B cell (primary cell): ENCODE data around the gene HGFAC. TPM values are rescaled to one million over a fixed set of nuclear protein-coding genes. Genes with fewer than 3 reads are reported as not detected.

Experiments used
- ATAC-seq: fragments of 200-7000 bp; cut with Tn5 transposase; one replicate; pipeline ENCODE4 v1.10.0; 2021; ENCODE audit warnings: low read depth, mild to moderate bottlenecking, moderate number of reproducible peaks, moderate library complexity
- CTCF ChIA-PET: fragments of 350-600 bp; sonication (Branson Sonifier 250); formaldehyde crosslinking; loops from one replicate; lab custom pipeline; 2021; ENCODE audit warnings: antibody characterized with exemption, inconsistent platforms; lab: Charles Lee
- POLR2A ChIA-PET: fragments of 350-600 bp; sonication (Branson Sonifier 250); formaldehyde crosslinking; loops from one replicate; lab custom pipeline; 2021; ENCODE audit warnings: antibody characterized with exemption; lab: Charles Lee
- DNase-seq: peaks from one replicate; pipeline ENCODE4 v3.0.0; 2013
- H2AFZ ChIP-seq: 2 replicates; pipeline ENCODE4 v1.6.1; 2012; ENCODE audit warnings: mild to moderate bottlenecking, low read depth, low read length; ENCODE audit not compliant: insufficient read depth, poor library complexity, severe bottlenecking
- H3K27ac ChIP-seq, 2 donors: 1 replicate in 1 of 2; 2 replicates in 1 of 2; pipeline ENCODE4 v1.5.1; 2012 to 2013; ENCODE audit warnings: low read length in 2 of 2, mild to moderate bottlenecking in 2 of 2, moderate library complexity in 1 of 2
- H3K27me3 ChIP-seq, 4 experiments: fragments of 200-600 bp in 1 of 4; sonication (generic) in 1 of 4; replicated peaks in 1 of 4; 1 replicate in 2 of 4; 2 replicates in 2 of 4; pipeline versions ENCODE4 v1.6.1 to v1.7.0; 2013 to 2016; ENCODE audit warnings: low read length in 3 of 4, mild to moderate bottlenecking in 2 of 4, mixed read lengths in 1 of 4, moderate library complexity in 1 of 4; ENCODE audit not compliant: insufficient read depth in 4 of 4, control insufficient read depth in 3 of 4; ENCODE audit errors: control extremely low read depth in 1 of 4
- H3K36me3 ChIP-seq, 2 experiments: replicated peaks in 1 of 2; 1 replicate in 1 of 2; 2 replicates in 1 of 2; pipeline versions ENCODE4 v1.6.1 to v1.7.1; 2013; ENCODE audit warnings: low read length in 1 of 2; ENCODE audit not compliant: insufficient read depth in 2 of 2, control insufficient read depth in 1 of 2; ENCODE audit errors: control extremely low read depth in 1 of 2, extremely low read depth in 1 of 2
- H3K4me1 ChIP-seq, 2 donors: fragments of 200-600 bp in 1 of 2; sonication (generic) in 1 of 2; 1 replicate in 1 of 2; 2 replicates in 1 of 2; pipeline versions ENCODE4 v1.5.1 to v1.6.1; 2013 to 2017; ENCODE audit warnings: low read length in 2 of 2; ENCODE audit not compliant: control insufficient read depth in 2 of 2, insufficient read depth in 2 of 2
- H3K4me2 ChIP-seq: replicated peaks from 2 replicates; pipeline ENCODE3; 2012; ENCODE audit warnings: mild to moderate bottlenecking, low read depth, low read length; ENCODE audit not compliant: poor library complexity, severe bottlenecking
- H3K4me3 ChIP-seq, 5 experiments: fragments of 200-600 bp in 1 of 5; sonication (generic) in 1 of 5; 1 replicate in 3 of 5; 2 replicates in 2 of 5; pipeline versions ENCODE4 v1.5.1 to v1.7.0; 2011 to 2016; ENCODE audit warnings: low read length in 4 of 5, mild to moderate bottlenecking in 4 of 5, low read depth in 2 of 5, control low read depth in 1 of 5, moderate library complexity in 1 of 5; ENCODE audit not compliant: insufficient read depth in 1 of 5; ENCODE audit errors: control extremely low read depth in 1 of 5, extremely low read depth in 1 of 5
- H3K79me2 ChIP-seq: fragments of 200-600 bp; sonication (generic); one replicate; pipeline ENCODE4 v1.6.0; 2016; ENCODE audit warnings: low read length; ENCODE audit not compliant: control insufficient read depth, insufficient read depth
- H3K9ac ChIP-seq: fragments of 200-600 bp; sonication (generic); 2 replicates; pipeline ENCODE4 v1.6.1; 2017; ENCODE audit warnings: mild to moderate bottlenecking, low read length, moderate library complexity
- H3K9me3 ChIP-seq, 3 donors: one replicate each; pipeline versions ENCODE4 v1.6.1 to v1.7.1; 2013; ENCODE audit warnings: low read length in 2 of 3; ENCODE audit not compliant: control insufficient read depth in 2 of 3, insufficient read depth in 1 of 3; ENCODE audit errors: control extremely low read depth in 1 of 3
- H4K20me1 ChIP-seq: 2 replicates; pipeline ENCODE4 v1.6.0; 2012; ENCODE audit warnings: mild to moderate bottlenecking, low read length; ENCODE audit not compliant: insufficient read depth, control insufficient read depth, poor library complexity, severe bottlenecking
- H3K27ac Mint-ChIP-seq: one replicate; pipeline ENCODE4 v1.8.0; 2021; ENCODE audit warnings: mixed read lengths
- H3K27me3 Mint-ChIP-seq: one replicate; pipeline ENCODE4 v1.8.0; 2021; ENCODE audit warnings: mixed read lengths
- H3K4me1 Mint-ChIP-seq: one replicate; pipeline ENCODE4 v1.8.0; 2021; ENCODE audit warnings: mixed read lengths
- H3K4me3 Mint-ChIP-seq: one replicate; pipeline ENCODE4 v1.8.0; 2021; ENCODE audit warnings: mixed read lengths
- H3K9me3 Mint-ChIP-seq: one replicate; pipeline ENCODE4 v1.8.0; 2022; ENCODE audit warnings: mixed read lengths; ENCODE audit not compliant: insufficient read depth
- CTCF ChIP-seq: fragments of 200-600 bp; IDR thresholded peaks from one replicate; pipeline ENCODE4 v1.8.0; 2022; ENCODE audit warnings: antibody characterized with exemption, mild to moderate bottlenecking
- EZH2 ChIP-seq: IDR thresholded peaks from 2 replicates; pipeline ENCODE4 v1.6.1; 2012; ENCODE audit warnings: borderline replicate concordance, low read depth, mild to moderate bottlenecking, moderate library complexity, low read length; ENCODE audit not compliant: insufficient read depth, poor library complexity, severe bottlenecking
- WGBS: methylation state at CpG from one replicate; pipeline ENCODE4 v1.1.5; 2013; ENCODE audit warnings: missing lambda C conversion rate; ENCODE audit not compliant: insufficient coverage; 5-methylcytosine and 5-hydroxymethylcytosine counted together
- intact Hi-C: fragments of 100-400 bp; cut with micrococcal nuclease; formaldehyde crosslinking; loops from one replicate; pipeline ENCODE4 v1.10.0; 2022
- polyA plus RNA-seq: library from polyadenylated mRNA; depleted of rRNA; stranded (reverse); fragments of >200 nt; gene quantifications from 2 replicates; pipeline ENCODE4 v1.2.3, GENCODE V29; 2012
- total RNA-seq, 2 donors: library from RNA; stranded (reverse); fragments of 120-200 nt in 1 of 2; gene quantifications; 1 replicate in 1 of 2; 2 replicates in 1 of 2; pipeline versions ENCODE4 v1.2.3 to v1.2.4, GENCODE V29; 2013 to 2022

HGFAC gene
- total and polyA plus RNA-seq, 2 donors (not counting 1 experiment from before 2014, with no cell fraction given), result not detected

GRCh38 chr4:3481113-3481531 is 39.4 kb downstream of the HGFAC start:
- H3K9ac ChIP-seq, result no peak overlapping the region
- peaks cover 41 to 60% of the 10 kb centered on the region in 2 donors for H3K4me1 ChIP-seq
- Mint-ChIP-seq H3K4me1 (peaks cover 48% of the 10 kb centered on the region), H3K9me3 (no peaks in the 10 kb centered on the region), H3K27me3 (no peaks in the 10 kb centered on the region), H3K4me3 (no peak overlapping the region), H3K27ac (no peak overlapping the region)
- CTCF ChIA-PET, result interaction anchor here (0.6 to 3.6 kb wide), 25 partner anchors 13 to 399 kb away, joined by 3 to 57 read pairs (median 5); no protein-coding TSS in a partner anchor
- no peak overlapping the region for H3K4me3 ChIP-seq
- ATAC-seq (no peak), DNase-seq (no peak)
- H3K27me3 ChIP-seq, result peaks cover 0 to 4% (median 1%) of the 10 kb centered on the region in 4 experiments
- 55% methylated on average over 5 of the region's 5 CpGs for WGBS
- TF ChIP-seq EZH2, result no peak
- no peak for TF ChIP-seq CTCF
- no peak overlapping the region for H2AFZ ChIP-seq
- POLR2A ChIA-PET, result no interaction called here
- H3K79me2 ChIP-seq, result no peaks in the 10 kb centered on the region
- H4K20me1 ChIP-seq, result no peaks in the 10 kb centered on the region
- H3K27ac ChIP-seq, result no peak overlapping the region
- intact Hi-C loops, result loop anchor here (5.0 to 10.0 kb wide), 3 partner anchors 94 to 436 kb away; no protein-coding TSS in a partner anchor
- no peaks in the 10 kb centered on the region for H3K36me3 ChIP-seq
- peak overlapping the region; percentile 37 for H3K4me2 ChIP-seq
- no peaks in the 10 kb centered on the region for H3K9me3 ChIP-seq

- CTCF ChIA-PET, result interaction anchor here (0.8 to 3.6 kb wide), 9 partner anchors 10 to 399 kb away, joined by 3 to 57 read pairs (median 11); no protein-coding TSS in a partner anchor
- intact Hi-C loops, result loop anchor here (5.0 to 10.0 kb wide), 3 partner anchors 95 to 437 kb away; no protein-coding TSS in a partner anchor
Observed at GRCh38 chr4:3481783-3482393, 40.1 kb downstream of the HGFAC start.

More at GRCh38 chr4:3481783-3482393, 40.1 kb downstream of the HGFAC start:
- H3K27me3 Mint-ChIP-seq, result no peaks in the 10 kb centered on the region
- Histone ChIP-seq H3K27ac (no peak overlapping the region), H3K79me2 (no peaks in the 10 kb centered on the region), H3K36me3 (no peaks in the 10 kb centered on the region), H4K20me1 (no peaks in the 10 kb centered on the region), H3K4me1 (peaks cover 47 to 67% of the 10 kb centered on the region in 2 donors), H3K4me3 (no peak overlapping the region), H3K27me3 (peaks cover 0 to 4% (median 0%) of the 10 kb centered on the region in 4 experiments), H2AFZ (no peak overlapping the region), H3K9ac (no peak overlapping the region), H3K9me3 (no peaks in the 10 kb centered on the region), H3K4me2 (no peak overlapping the region)
- peaks cover 56% of the 10 kb centered on the region for H3K4me1 Mint-ChIP-seq
- WGBS, result 60% methylated on average over 19 of the region's 19 CpGs
- ATAC-seq, result no peak
- peak overlapping the region; percentile 53 for H3K27ac Mint-ChIP-seq
- TF ChIP-seq EZH2 (no peak), CTCF (no peak)
- POLR2A ChIA-PET, result no interaction called here
- no peak overlapping the region for H3K4me3 Mint-ChIP-seq
- H3K9me3 Mint-ChIP-seq, result no peaks in the 10 kb centered on the region
- DNase-seq, result no peak
